IPS-20b (cell line): ENCODE measurements around the gene CCDC38.
"Not testable (repeated sequence)": the region's sequence is repeated elsewhere in the genome, so short reads cannot be mapped to it uniquely, and the experiment has no call there.

Experiments used
- H3K27ac ChIP-seq: one replicate; pipeline ENCODE4 v1.5.1; 2013; ENCODE audit warnings: low read length
- H3K27me3 ChIP-seq: 2 replicates; pipeline ENCODE4 v1.6.1; 2013; ENCODE audit warnings: mild to moderate bottlenecking, low read length, inconsistent platforms; ENCODE audit not compliant: insufficient read depth
- H3K36me3 ChIP-seq: 2 replicates; pipeline ENCODE4 v1.6.1; 2013; ENCODE audit warnings: low read depth, mild to moderate bottlenecking, inconsistent platforms, low read length, moderate library complexity; ENCODE audit not compliant: insufficient read depth
- H3K4me1 ChIP-seq: 2 replicates; pipeline ENCODE4 v1.6.1; 2013; ENCODE audit warnings: mild to moderate bottlenecking, control low read depth, inconsistent platforms, low read length, moderate library complexity; ENCODE audit not compliant: insufficient read depth
- H3K4me3 ChIP-seq: 2 replicates; pipeline ENCODE4 v1.5.1; 2013; ENCODE audit warnings: mild to moderate bottlenecking, low read length, inconsistent platforms
- H3K9ac ChIP-seq: 2 replicates; pipeline ENCODE4 v1.6.1; 2013; ENCODE audit warnings: low read depth, mild to moderate bottlenecking, inconsistent platforms, low read length, moderate library complexity
- H3K9me3 ChIP-seq: 2 replicates; pipeline ENCODE4 v1.6.1; 2013; ENCODE audit warnings: mild to moderate bottlenecking, low read depth, low read length, inconsistent platforms; ENCODE audit not compliant: insufficient read depth

The CCDC38 gene

GRCh38 chr12:95852133-95852532, 90.3 kb downstream of the CCDC38 start:
- Histone ChIP-seq H3K27ac (no peak overlapping the region), H3K9ac (no peak overlapping the region), H3K36me3 (no peaks in the 10 kb centered on the region), H3K27me3 (no peaks in the 10 kb centered on the region), H3K4me1 (no peaks in the 10 kb centered on the region), H3K4me3 (no peak overlapping the region), H3K9me3 (no peaks in the 10 kb centered on the region)

GRCh38 chr12:95851606-95852005, 90.8 kb downstream of the CCDC38 start:
- Histone ChIP-seq H3K4me3 (no peak overlapping the region), H3K36me3 (no peaks in the 10 kb centered on the region), H3K4me1 (no peaks in the 10 kb centered on the region), H3K27me3 (no peaks in the 10 kb centered on the region), H3K9ac (no peak overlapping the region), H3K27ac (no peak overlapping the region), H3K9me3 (no peaks in the 10 kb centered on the region)

GRCh38 chr12:95848575-95849388, 93.6 kb downstream of the CCDC38 start:
- Histone ChIP-seq H3K27ac (no peak overlapping the region), H3K9me3 (no peaks in the 10 kb centered on the region), H3K4me3 (no peak overlapping the region), H3K4me1 (no peaks in the 10 kb centered on the region), H3K27me3 (no peaks in the 10 kb centered on the region), H3K36me3 (no peaks in the 10 kb centered on the region), H3K9ac (no peak overlapping the region)

- not testable (repeated sequence) for H3K9ac ChIP-seq, H3K9me3 ChIP-seq, H3K27me3 ChIP-seq, H3K4me1 ChIP-seq, H3K27ac ChIP-seq, H3K36me3 ChIP-seq
- H3K4me3 ChIP-seq: peak overlapping the region; percentile 52; the same call in 1 of the 2 replicates
Observed at GRCh38 chr12:95842426-95842825, 100.0 kb downstream of the CCDC38 start.

GRCh38 chr12:95838125-95838524, 104.3 kb downstream of the CCDC38 start:
- Histone ChIP-seq H3K27ac (no peak overlapping the region), H3K27me3 (no peaks in the 10 kb centered on the region), H3K9me3 (no peaks in the 10 kb centered on the region), H3K4me3 (no peak overlapping the region), H3K4me1 (peaks cover 2% of the 10 kb centered on the region; the same call in 1 of the 2 replicates), H3K9ac (no peak overlapping the region), H3K36me3 (no peaks in the 10 kb centered on the region)

GRCh38 chr12:95837240-95838038, 105.0 kb downstream of the CCDC38 start:
- peaks cover 2% of the 10 kb centered on the region; the same call in 1 of the 2 replicates for H3K4me1 ChIP-seq
- H3K27ac ChIP-seq: no peak overlapping the region
- no peak overlapping the region for H3K4me3 ChIP-seq
- no peaks in the 10 kb centered on the region for H3K27me3 ChIP-seq
- no peaks in the 10 kb centered on the region for H3K36me3 ChIP-seq
- H3K9ac ChIP-seq: no peak overlapping the region
- H3K9me3 ChIP-seq: no peaks in the 10 kb centered on the region

- Histone ChIP-seq H3K27ac (no peak overlapping the region), H3K4me3 (no peak overlapping the region), H3K9ac (no peak overlapping the region)
Observed at GRCh38 chr12:95836630-95837239, 105.7 kb downstream of the CCDC38 start.

GRCh38 chr12:95836185-95836609, 106.2 kb downstream of the CCDC38 start:
- Histone ChIP-seq H3K36me3 (no peaks in the 10 kb centered on the region), H3K4me1 (peaks cover 2% of the 10 kb centered on the region; the same call in 1 of the 2 replicates), H3K27me3 (no peaks in the 10 kb centered on the region), H3K9me3 (no peaks in the 10 kb centered on the region), H3K9ac (no peak overlapping the region), H3K27ac (no peak overlapping the region), H3K4me3 (no peak overlapping the region)

More at GRCh38 chr12:95836630-95837239, 105.7 kb downstream of the CCDC38 start:
- Histone ChIP-seq H3K27me3 (no peaks in the 10 kb centered on the region), H3K4me1 (peaks cover 2% of the 10 kb centered on the region; the same call in 1 of the 2 replicates), H3K36me3 (no peaks in the 10 kb centered on the region), H3K9me3 (no peaks in the 10 kb centered on the region)

GRCh38 chr12:95834572-95834971, 107.8 kb downstream of the CCDC38 start:
- H3K36me3 ChIP-seq: no peaks in the 10 kb centered on the region
- H3K4me1 ChIP-seq: peaks cover 2% of the 10 kb centered on the region; the same call in 1 of the 2 replicates
- no peaks in the 10 kb centered on the region for H3K9me3 ChIP-seq
- no peak overlapping the region for H3K27ac ChIP-seq
- no peak overlapping the region for H3K4me3 ChIP-seq
- no peaks in the 10 kb centered on the region for H3K27me3 ChIP-seq
- H3K9ac ChIP-seq: no peak overlapping the region

GRCh38 chr12:95830335-95831089, 111.9 kb downstream of the CCDC38 start:
- no peaks in the 10 kb centered on the region for H3K9me3 ChIP-seq
- H3K27ac ChIP-seq: no peak overlapping the region
- H3K27me3 ChIP-seq: no peaks in the 10 kb centered on the region
- H3K4me3 ChIP-seq: no peak overlapping the region
- no peak overlapping the region for H3K9ac ChIP-seq
- H3K36me3 ChIP-seq: no peaks in the 10 kb centered on the region
- H3K4me1 ChIP-seq: peaks cover 10% of the 10 kb centered on the region

- Histone ChIP-seq H3K9me3 (no peaks in the 10 kb centered on the region), H3K9ac (no peak overlapping the region), H3K4me1 (peaks cover 10% of the 10 kb centered on the region), H3K4me3 (no peak overlapping the region), H3K27me3 (no peaks in the 10 kb centered on the region), H3K36me3 (no peaks in the 10 kb centered on the region), H3K27ac (no peak overlapping the region)
Observed at GRCh38 chr12:95829395-95829794, 113.0 kb downstream of the CCDC38 start.
